GM10248 (cell line): ENCODE data around the gene EOGT.

Source experiments
- CTCF ChIA-PET: fragments of 300-600 bp; sonication (Branson Sonifier 250); formaldehyde crosslinking; extraction: SDS; loops from one replicate; lab custom pipeline; 2021; ENCODE audit warnings: antibody characterized with exemption; lab: Yijun Ruan, JAX
- POLR2A ChIA-PET: fragments of 350-650 bp; sonication (Branson Sonifier 250); formaldehyde crosslinking; extraction: SDS; loops from one replicate; lab custom pipeline; 2020; ENCODE audit warnings: antibody characterized with exemption; lab: Yijun Ruan, JAX
- DNase-seq: peaks from one replicate; pipeline ENCODE4 v3.0.0; 2012; ENCODE audit errors: extremely low spot score
- CTCF ChIP-seq: IDR thresholded peaks from 2 replicates; pipeline ENCODE4 v1.5.1; 2012; ENCODE audit warnings: mild to moderate bottlenecking, low read depth; ENCODE audit errors: extremely low read depth, missing control alignments, control extremely low read depth

Gene EOGT

GRCh38 chr3:69013253-69014021, at the start of gene EOGT:
TSS of gene EOGT (minus strand) at chr3:69013684. CDS start at chr3:69009846, 3,838 bp downstream.
- peak; percentile 90 for DNase-seq
- POLR2A ChIA-PET, result interaction anchor here (0.6 to 0.8 kb wide), 2 partner anchors 12 to 793 kb away, joined by 3 to 4 read pairs; no protein-coding TSS in a partner anchor
- TF ChIP-seq CTCF, result peak; percentile 76
- CTCF ChIA-PET, result interaction anchor here (0.8 to 3.3 kb wide), 16 partner anchors 8 to 106 kb away, joined by 3 to 21 read pairs (median 3); partner anchors contain the start of gene TMF1

- DNase-seq, result no peak
- no peak for TF ChIP-seq CTCF
- POLR2A ChIA-PET, result no interaction called here
- CTCF ChIA-PET, result interaction anchor here (0.9 to 1.5 kb wide), 2 partner anchors 46 to 247 kb away, joined by 3 read pairs; partner anchors contain the start of gene EOGT
These were observed 46.2 kb upstream of the EOGT start for GRCh38 chr3:69059688-69060087.

GRCh38 chr3:69058947-69059224, 45.4 kb upstream of the EOGT start:
- no peak for DNase-seq
- POLR2A ChIA-PET, result no interaction called here
- CTCF ChIA-PET, result interaction anchor here (1.0 to 1.2 kb wide), 2 partner anchors 12 to 23 kb away, joined by 4 to 5 read pairs; no protein-coding TSS in a partner anchor
- TF ChIP-seq CTCF, result no peak

- no peak for TF ChIP-seq CTCF
- CTCF ChIA-PET, result interaction anchor here (1.0 to 1.2 kb wide), 2 partner anchors 12 to 23 kb away, joined by 4 to 5 read pairs; no protein-coding TSS in a partner anchor
- DNase-seq, result peak; percentile 29
- POLR2A ChIA-PET, result no interaction called here
These were observed 44.9 kb upstream of the EOGT start for GRCh38 chr3:69058180-69058946.

GRCh38 chr3:69052472-69052898, 39.0 kb upstream of the EOGT start:
- no peak for DNase-seq
- TF ChIP-seq CTCF, result no peak
- ChIA-PET POLR2A (interaction anchor here (0.6 to 1.4 kb wide), 4 partner anchors 11 to 39 kb away, joined by 3 to 5 read pairs (median 3); no protein-coding TSS in a partner anchor), CTCF (interaction anchor here (1.1 to 3.5 kb wide), 8 partner anchors 11 to 68 kb away, joined by 4 to 21 read pairs (median 4); partner anchors contain the start of gene EOGT)
